NCI-H345 treated with DMSO at 0.1 percent for 48 hours (cell line): Measurements from ENCODE around the gene DYNLRB2.

Experiments
- DNase-seq: peaks from one replicate; lab custom pipeline; 2025; ENCODE audit not compliant: unreplicated experiment; lab: John Stamatoyannopoulos, UW

Gene DYNLRB2

GRCh38 chr16:80547145-80547544 lies 6.4 kb downstream of the DYNLRB2 start:
- DNase-seq = no peak

GRCh38 chr16:80552277-80552676 lies 11.5 kb downstream of the DYNLRB2 start:
- no peak for DNase-seq

- no peak for DNase-seq
Measured at GRCh38 chr16:80554033-80554432, 13.2 kb downstream of the DYNLRB2 start.

GRCh38 chr16:80556481-80556880 lies 15.7 kb downstream of the DYNLRB2 start:
- DNase-seq = no peak

- peak; percentile 9 for DNase-seq
Measured at GRCh38 chr16:80557037-80557436, 16.2 kb downstream of the DYNLRB2 start.

GRCh38 chr16:80559369-80559768 lies 18.6 kb downstream of the DYNLRB2 start:
- no peak for DNase-seq

GRCh38 chr16:80563066-80563465 lies 22.3 kb downstream of the DYNLRB2 start:
- DNase-seq = no peak

- no peak for DNase-seq
Measured at GRCh38 chr16:80564394-80564793, 23.6 kb downstream of the DYNLRB2 start.

- DNase-seq = no peak
Measured at GRCh38 chr16:80569440-80570105, 28.8 kb downstream of the DYNLRB2 start.

GRCh38 chr16:80570106-80570478 lies 29.3 kb downstream of the DYNLRB2 start:
- DNase-seq = no peak

- DNase-seq = peak; percentile 5
Measured at GRCh38 chr16:80573700-80574120, 32.9 kb downstream of the DYNLRB2 start.

GRCh38 chr16:80576343-80576912 lies 35.6 kb downstream of the DYNLRB2 start:
- DNase-seq = no peak

GRCh38 chr16:80577485-80578280 lies 36.9 kb downstream of the DYNLRB2 start:
- peak; percentile 5 for DNase-seq

- no peak for DNase-seq
Measured at GRCh38 chr16:80580109-80580832, 39.5 kb downstream of the DYNLRB2 start.

GRCh38 chr16:80583466-80583865 lies 42.7 kb downstream of the DYNLRB2 start:
- no peak for DNase-seq

- DNase-seq = no peak
Measured at GRCh38 chr16:80585764-80586163, 45.0 kb downstream of the DYNLRB2 start.

- no peak for DNase-seq
Measured at GRCh38 chr16:80586476-80586875, 45.7 kb downstream of the DYNLRB2 start.

GRCh38 chr16:80587071-80587470 lies 46.3 kb downstream of the DYNLRB2 start:
- no peak for DNase-seq

- no peak for DNase-seq
Measured at GRCh38 chr16:80591071-80591915, 50.5 kb downstream of the DYNLRB2 start.

GRCh38 chr16:80592273-80592672 lies 51.5 kb downstream of the DYNLRB2 start:
- no peak for DNase-seq

GRCh38 chr16:80594756-80595155 lies 54.0 kb downstream of the DYNLRB2 start:
- no peak for DNase-seq
